NCI-H82 treated with DMSO at 0.1 percent for 48 hours (cell line): ENCODE results near the gene USF2.

Source experiments
- DNase-seq: peaks from one replicate; lab custom pipeline; 2025; ENCODE audit not compliant: unreplicated experiment; lab: John Stamatoyannopoulos, UW

The USF2 gene

GRCh38 chr19:35265126-35265899 lies 3.4 kb upstream of the USF2 start:
- DNase-seq, result no peak

GRCh38 chr19:35265900-35266519 lies 2.8 kb upstream of the USF2 start:
- no peak for DNase-seq

GRCh38 chr19:35266520-35267352 lies 2.0 kb upstream of the USF2 start:
- DNase-seq, result no peak

GRCh38 chr19:35267353-35267817 lies 1.4 kb upstream of the USF2 start:
- DNase-seq, result no peak

GRCh38 chr19:35267818-35268535 lies 785 bp upstream of the USF2 start:
- peak; percentile 34 for DNase-seq

GRCh38 chr19:35269438-35270117 lies 816 bp downstream of the USF2 start:
- peak; percentile 42 for DNase-seq

- DNase-seq, result no peak
These were observed 1.6 kb downstream of the USF2 start for GRCh38 chr19:35270381-35270811.

- no peak for DNase-seq
These were observed 2.8 kb downstream of the USF2 start for GRCh38 chr19:35271546-35271945.

- DNase-seq, result no peak
These were observed 3.5 kb downstream of the USF2 start for GRCh38 chr19:35272122-35272719.

- no peak for DNase-seq
These were observed 4.3 kb downstream of the USF2 start for GRCh38 chr19:35272954-35273649.

- DNase-seq, result no peak
These were observed 5.0 kb downstream of the USF2 start for GRCh38 chr19:35273686-35274259.

GRCh38 chr19:35274323-35274722 lies 5.6 kb downstream of the USF2 start:
- DNase-seq, result no peak

- DNase-seq, result no peak
These were observed 8.0 kb downstream of the USF2 start for GRCh38 chr19:35276706-35277281.

- DNase-seq, result no peak
These were observed 10.0 kb downstream of the USF2 start for GRCh38 chr19:35278578-35279284.

- no peak for DNase-seq
These were observed 10.6 kb downstream of the USF2 start for GRCh38 chr19:35279374-35279773.

- DNase-seq, result no peak
These were observed 11.4 kb downstream of the USF2 start for GRCh38 chr19:35279985-35280821.

- DNase-seq, result no peak
These were observed 12.5 kb downstream of the USF2 start for GRCh38 chr19:35281303-35281702.
